Suprapubic skin (tissue), 4 donors: Measurements from ENCODE around the gene OSCP1. TPM values are rescaled to one million over a fixed set of nuclear protein-coding genes. Genes with fewer than 3 reads are reported as not detected.

Experiments used
- DNase-seq, 2 donors: peaks; one replicate each; pipeline ENCODE4 v3.0.0-alpha.2; 2019; ENCODE audit warnings: low spot score in 2 of 2
- H3K27ac ChIP-seq: fragments of 200-600 bp; sonication (generic); one replicate; pipeline ENCODE4 v1.5.1; 2019
- H3K27me3 ChIP-seq: fragments of 200-600 bp; sonication (generic); one replicate; pipeline ENCODE4 v1.5.1; 2019
- H3K36me3 ChIP-seq: fragments of 200-600 bp; sonication (generic); one replicate; pipeline ENCODE4 v1.5.1; 2019
- H3K4me1 ChIP-seq: fragments of 200-600 bp; sonication (generic); one replicate; pipeline ENCODE4 v1.5.1; 2019
- H3K4me3 ChIP-seq: fragments of 200-600 bp; sonication (generic); one replicate; pipeline ENCODE4 v1.5.1; 2019; ENCODE audit warnings: mild to moderate bottlenecking
- H3K9me3 ChIP-seq: fragments of 200-600 bp; sonication (generic); one replicate; pipeline ENCODE4 v1.5.1; 2019
- POLR2AphosphoS5 ChIP-seq, 3 donors: sonication (generic); formaldehyde crosslinking; IDR thresholded peaks; one replicate each; pipeline ENCODE4 v1.6.1; 2017; ENCODE audit warnings: antibody characterized with exemption in 3 of 3
- WGBS: methylation state at CpG from one replicate; pipeline ENCODE4 v1.1.5; 2018; 5-methylcytosine and 5-hydroxymethylcytosine counted together
- total RNA-seq, 4 donors: library from RNA; depleted of rRNA; stranded (reverse); fragments of >200 nt; gene quantifications; one replicate each; pipeline ENCODE4 v1.1.0, GENCODE V29; 2016
- TF ChIP-seq, protein P1 (sequence below), 2 donors: fragments of 200-600 bp in 1 of 2; fragments of 450-650 bp in 1 of 2; sonication (generic) in 1 of 2; IDR thresholded peaks; one replicate each; pipeline ENCODE4 v1.5.1; 2016 to 2019; ENCODE audit warnings: antibody characterized with exemption in 2 of 2, mild to moderate bottlenecking in 1 of 2, moderate library complexity in 1 of 2

The OSCP1 gene
- total RNA-seq, 4 donors from 2014 or later: 3.8 to 15.4 (median 7.9) TPM

DNA sequence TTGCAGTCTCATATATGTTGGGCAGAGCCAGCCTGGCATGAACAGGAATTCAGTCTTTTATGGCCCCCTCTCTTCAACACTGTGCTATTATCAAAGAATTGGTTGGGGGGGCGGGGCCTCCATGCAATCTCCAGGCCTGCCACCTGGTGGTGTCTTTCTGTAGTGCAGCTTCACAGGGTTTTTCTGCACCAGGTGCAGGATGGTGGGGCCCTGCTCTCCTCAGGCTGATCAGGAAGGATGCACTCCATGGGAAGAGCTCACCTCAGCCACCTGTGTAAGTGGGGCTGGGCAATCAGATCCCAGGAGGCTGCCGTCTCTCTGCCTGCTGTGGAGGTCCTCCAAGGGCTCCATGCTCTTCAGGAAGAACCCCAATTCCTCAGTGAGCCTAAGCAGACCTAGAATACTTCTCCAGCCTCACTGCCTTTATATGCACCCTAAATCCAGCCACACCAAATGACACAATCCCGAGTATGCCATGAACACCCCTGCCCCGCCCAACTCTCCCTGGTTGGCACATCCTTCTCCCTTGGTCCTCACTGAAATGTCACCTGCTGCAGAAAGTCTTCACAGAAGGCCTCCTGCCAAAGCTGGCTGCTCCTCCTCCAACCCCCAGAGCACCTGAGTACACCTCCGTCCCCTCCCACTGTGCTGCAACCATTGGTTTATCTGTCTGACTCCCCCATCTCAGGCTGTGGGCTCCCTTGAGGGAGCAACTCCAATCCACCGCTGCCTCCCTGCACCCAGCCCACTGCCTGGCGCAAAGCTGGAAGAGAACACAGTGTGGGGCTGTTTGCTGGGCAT is 81.0 kb downstream of the OSCP1 start:
- Histone ChIP-seq H3K36me3 (no peaks in the 10 kb centered on the region), H3K27me3 (no peaks in the 10 kb centered on the region), H3K4me3 (no peak overlapping the region), H3K9me3 (no peaks in the 10 kb centered on the region), H3K4me1 (peaks cover 60% of the 10 kb centered on the region), H3K27ac (peak overlapping the region; percentile 11)
- 64% methylated on average over 6 of the region's 7 CpGs for WGBS
- peak; percentile 87 to 90 for DNase-seq
- TF ChIP-seq, protein P1, sequence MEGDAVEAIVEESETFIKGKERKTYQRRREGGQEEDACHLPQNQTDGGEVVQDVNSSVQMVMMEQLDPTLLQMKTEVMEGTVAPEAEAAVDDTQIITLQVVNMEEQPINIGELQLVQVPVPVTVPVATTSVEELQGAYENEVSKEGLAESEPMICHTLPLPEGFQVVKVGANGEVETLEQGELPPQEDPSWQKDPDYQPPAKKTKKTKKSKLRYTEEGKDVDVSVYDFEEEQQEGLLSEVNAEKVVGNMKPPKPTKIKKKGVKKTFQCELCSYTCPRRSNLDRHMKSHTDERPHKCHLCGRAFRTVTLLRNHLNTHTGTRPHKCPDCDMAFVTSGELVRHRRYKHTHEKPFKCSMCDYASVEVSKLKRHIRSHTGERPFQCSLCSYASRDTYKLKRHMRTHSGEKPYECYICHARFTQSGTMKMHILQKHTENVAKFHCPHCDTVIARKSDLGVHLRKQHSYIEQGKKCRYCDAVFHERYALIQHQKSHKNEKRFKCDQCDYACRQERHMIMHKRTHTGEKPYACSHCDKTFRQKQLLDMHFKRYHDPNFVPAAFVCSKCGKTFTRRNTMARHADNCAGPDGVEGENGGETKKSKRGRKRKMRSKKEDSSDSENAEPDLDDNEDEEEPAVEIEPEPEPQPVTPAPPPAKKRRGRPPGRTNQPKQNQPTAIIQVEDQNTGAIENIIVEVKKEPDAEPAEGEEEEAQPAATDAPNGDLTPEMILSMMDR (IDR thresholded peaks at IDR 0.05): peak; percentile 92 to 96
- no peak for TF ChIP-seq POLR2AphosphoS5 (IDR thresholded peaks at IDR 0.05)

Other genes with a start within 250 kb of the OSCP1 start
- gene THRAP3, start 226.0 kb downstream of the OSCP1 start, total RNA-seq: 10 to 100 TPM; 73.3 to 93.3 (median 78.2) TPM
- 10 to 100 TPM in 3 of 4 donors, 1 to 10 TPM in 1; 6.0 to 26.6 (median 16.0) TPM for gene SH3D21, start 144.1 kb downstream of the OSCP1 start, total RNA-seq
- 10 to 100 TPM; 13.3 to 28.0 (median 19.2) TPM for gene EVA1B, start 126.8 kb downstream of the OSCP1 start, total RNA-seq
- gene STK40, start 64.5 kb downstream of the OSCP1 start, total RNA-seq: 10 to 100 TPM; 29.0 to 69.5 (median 51.8) TPM
- 10 to 100 TPM; 19.2 to 22.6 (median 21.4) TPM for gene LSM10, start 52.5 kb downstream of the OSCP1 start, total RNA-seq
- 10 to 100 TPM; 47.7 to 91.3 (median 73.6) TPM for gene MRPS15, start 13.9 kb upstream of the OSCP1 start, total RNA-seq
- gene CSF3R, start 32.5 kb upstream of the OSCP1 start, total RNA-seq: 1 to 10 TPM in 3 of 4 donors, under 1 TPM in 1; 0.60 to 2.7 (median 2.1) TPM